IMR-90 (cell line): ENCODE data around the gene HOMER3. TPM values are rescaled to one million over a fixed set of nuclear protein-coding genes. Genes with fewer than 3 reads are reported as not detected.

ENCODE experiments used
- ATAC-seq: fragments of 200-7000 bp; cut with Tn5 transposase; 2 replicates; pipeline ENCODE4 v1.9.1; 2020; ENCODE audit warnings: low read depth, mild to moderate bottlenecking, moderate library complexity
- BruUV-seq: library from RNA; stranded (reverse); fragments of 400-500 nt; replicated peaks from 2 replicates; lab custom pipeline; 2021; lab: Mats Ljungman, UMichigan
- CTCF ChIA-PET: fragments of 300-600 bp; formaldehyde crosslinking; extraction: SDS; loops from one replicate; lab custom pipeline; 2021; ENCODE audit warnings: antibody characterized with exemption; lab: Yijun Ruan, JAX
- POLR2A ChIA-PET: fragments of 300-600 bp; sonication (Branson Sonifier 250); formaldehyde crosslinking; loops from one replicate; lab custom pipeline; 2022; ENCODE audit warnings: antibody characterized with exemption; ENCODE audit not compliant: unreplicated experiment; lab: Charles Lee
- DNase-seq: peaks from one replicate; pipeline ENCODE4 v3.0.0; 2013
- H2AFZ ChIP-seq: replicated peaks from 2 replicates; pipeline ENCODE3; 2013; ENCODE audit warnings: low read length, mild to moderate bottlenecking; ENCODE audit not compliant: poor library complexity
- H2AK5ac ChIP-seq: 2 replicates; pipeline ENCODE4 v1.6.1; 2013; ENCODE audit warnings: low read depth, low read length, inconsistent platforms
- H2AK9ac ChIP-seq: replicated peaks from 2 replicates; pipeline ENCODE3; 2013; ENCODE audit warnings: mild to moderate bottlenecking, low read depth, low read length, moderate library complexity; ENCODE audit not compliant: poor library complexity
- H2BK120ac ChIP-seq: 2 replicates; pipeline ENCODE4 v1.6.1; 2013; ENCODE audit warnings: low read depth, low read length, inconsistent platforms
- H2BK15ac ChIP-seq: 3 replicates; pipeline ENCODE4 v1.6.1; 2013; ENCODE audit warnings: low read depth, low read length, inconsistent platforms
- H2BK20ac ChIP-seq: 2 replicates; pipeline ENCODE4 v1.6.1; 2013; ENCODE audit warnings: low read depth, mild to moderate bottlenecking, inconsistent platforms, low read length, moderate library complexity
- H2BK5ac ChIP-seq: 2 replicates; pipeline ENCODE4 v1.6.1; 2013; ENCODE audit warnings: mild to moderate bottlenecking, low read depth, low read length, inconsistent platforms; ENCODE audit not compliant: poor library complexity, severe bottlenecking
- H3K14ac ChIP-seq: replicated peaks from 2 replicates; pipeline ENCODE4 v1.6.1; 2013; ENCODE audit warnings: low read depth, low read length, inconsistent platforms
- H3K18ac ChIP-seq: 2 replicates; pipeline ENCODE4 v1.6.1; 2013; ENCODE audit warnings: low read depth, low read length, control low read depth
- H3K23ac ChIP-seq: 2 replicates; pipeline ENCODE4 v1.6.1; 2013; ENCODE audit warnings: low read depth, low read length, inconsistent platforms
- H3K27ac ChIP-seq: 2 replicates; pipeline ENCODE4 v1.5.1; 2013; ENCODE audit warnings: mild to moderate bottlenecking, control low read depth, low read length; ENCODE audit not compliant: insufficient read depth
- H3K27me3 ChIP-seq: 2 replicates; pipeline ENCODE4 v1.6.1; 2013; ENCODE audit warnings: low read length; ENCODE audit not compliant: control insufficient read depth, insufficient read depth
- H3K36me3 ChIP-seq: 2 replicates; pipeline ENCODE4 v1.6.1; 2013; ENCODE audit warnings: low read length, mixed read lengths; ENCODE audit not compliant: control insufficient read depth, insufficient read depth
- H3K4ac ChIP-seq: 2 replicates; pipeline ENCODE4 v1.6.1; 2013; ENCODE audit warnings: low read depth, low read length, inconsistent platforms
- H3K4me1 ChIP-seq: 2 replicates; pipeline ENCODE4 v1.6.1; 2013; ENCODE audit warnings: low read length, mixed read lengths; ENCODE audit not compliant: control insufficient read depth, insufficient read depth
- H3K4me2 ChIP-seq: 2 replicates; pipeline ENCODE4 v1.6.1; 2013; ENCODE audit warnings: low read depth, mild to moderate bottlenecking, control low read depth, low read length, moderate library complexity
- H3K4me3 ChIP-seq: 2 replicates; pipeline ENCODE4 v1.5.1; 2013; ENCODE audit warnings: low read depth, mild to moderate bottlenecking, control low read depth, low read length, moderate library complexity; ENCODE audit not compliant: insufficient read depth
- H3K56ac ChIP-seq: 2 replicates; pipeline ENCODE4 v1.6.1; 2013; ENCODE audit warnings: low read length, inconsistent platforms; ENCODE audit not compliant: insufficient read depth; ENCODE audit errors: extremely low read depth
- H3K79me1 ChIP-seq, 2 experiments: 2 replicates each; pipeline ENCODE4 v1.6.1; 2013; ENCODE audit warnings: low read length in 2 of 2, inconsistent platforms in 1 of 2, low read depth in 1 of 2
- H3K9ac ChIP-seq: 2 replicates; pipeline ENCODE4 v1.6.1; 2013; ENCODE audit warnings: low read depth, low read length, control low read depth
- H3K9me1 ChIP-seq: 2 replicates; pipeline ENCODE4 v1.6.1; 2013; ENCODE audit warnings: low read length, inconsistent platforms; ENCODE audit not compliant: insufficient read depth
- H3K9me3 ChIP-seq: 2 replicates; pipeline ENCODE4 v1.6.1; 2013; ENCODE audit warnings: low read length; ENCODE audit not compliant: control insufficient read depth, insufficient read depth
- H4K20me1 ChIP-seq: 2 replicates; pipeline ENCODE4 v1.6.1; 2013; ENCODE audit warnings: low read length, inconsistent platforms; ENCODE audit not compliant: insufficient read depth
- H4K5ac ChIP-seq: 2 replicates; pipeline ENCODE4 v1.6.1; 2013; ENCODE audit warnings: mild to moderate bottlenecking, low read depth, low read length, control low read depth
- H4K8ac ChIP-seq, 2 experiments: 2 replicates each; pipeline ENCODE4 v1.6.1; 2013; ENCODE audit warnings: low read depth in 2 of 2, low read length in 2 of 2, control low read depth in 1 of 2, inconsistent platforms in 1 of 2
- H4K91ac ChIP-seq: 2 replicates; pipeline ENCODE4 v1.6.1; 2013; ENCODE audit warnings: low read depth, low read length, inconsistent platforms; ENCODE audit not compliant: insufficient read depth
- CEBPB ChIP-seq: IDR thresholded peaks from 2 replicates; pipeline ENCODE4 v1.6.1; 2012; ENCODE audit warnings: low read depth, low read length, improper control_type of control experiment
- MAZ ChIP-seq: IDR thresholded peaks from 2 replicates; pipeline ENCODE4 v1.6.1; 2012; ENCODE audit warnings: low read depth, mild to moderate bottlenecking, low read length, improper control_type of control experiment, moderate library complexity, borderline replicate concordance
- RAD21 ChIP-seq: IDR thresholded peaks from 2 replicates; pipeline ENCODE4 v1.6.1; 2012; ENCODE audit warnings: low read length, improper control_type of control experiment
- WGBS, 2 experiments: methylation state at CpG; one replicate each; pipeline versions ENCODE4 v1.1.5 to v1.1.7; 2013; ENCODE audit warnings: missing lambda C conversion rate in 2 of 2; ENCODE audit not compliant: insufficient read length in 1 of 2; ENCODE audit errors: extremely low coverage in 2 of 2; 5-methylcytosine and 5-hydroxymethylcytosine counted together
- dilution Hi-C: fragments of 300-500 bp; cut with HindIII; formaldehyde crosslinking; loops from one replicate; pipeline ENCODE4 v1.14.3; 2018; ENCODE audit warnings: low sequenced_read_pairs; ENCODE audit not compliant: unreplicated experiment
- in situ Hi-C: fragments of 300-500 bp; cut with MboI; formaldehyde crosslinking; loops from 3 replicates; pipeline ENCODE4 v1.14.3; 2019; ENCODE audit warnings: low sequenced_read_pairs, inconsistent platforms, mixed read lengths
- intact Hi-C: fragments of 100-400 bp; cut with micrococcal nuclease; formaldehyde crosslinking; loops from 2 replicates; pipeline ENCODE4 v1.10.0; 2022
- polyA plus RNA-seq, 3 experiments: library from polyadenylated mRNA; depleted of rRNA; stranded (reverse); fragments of >200 nt; gene quantifications; 2 replicates each; pipeline ENCODE4 v1.2.3, GENCODE V29; 2012; ENCODE audit warnings: low replicate concordance in 1 of 3
- total RNA-seq: library from RNA; depleted of rRNA; stranded (reverse); fragments of >200 nt; gene quantifications from 2 replicates; pipeline ENCODE4 v1.2.3, GENCODE V29; 2012
- TF ChIP-seq, protein P1 (sequence below): fragments of 150-350 bp; IDR thresholded peaks from 2 replicates; pipeline ENCODE4 v1.6.1; 2017; ENCODE audit warnings: mild to moderate bottlenecking, antibody characterized with exemption, low read length, low read depth

Gene HOMER3
- total and polyA plus RNA-seq, 2 of the 4 experiments (the other 2 are of a cell fraction): 53.4 to 77.0 TPM

DNA sequence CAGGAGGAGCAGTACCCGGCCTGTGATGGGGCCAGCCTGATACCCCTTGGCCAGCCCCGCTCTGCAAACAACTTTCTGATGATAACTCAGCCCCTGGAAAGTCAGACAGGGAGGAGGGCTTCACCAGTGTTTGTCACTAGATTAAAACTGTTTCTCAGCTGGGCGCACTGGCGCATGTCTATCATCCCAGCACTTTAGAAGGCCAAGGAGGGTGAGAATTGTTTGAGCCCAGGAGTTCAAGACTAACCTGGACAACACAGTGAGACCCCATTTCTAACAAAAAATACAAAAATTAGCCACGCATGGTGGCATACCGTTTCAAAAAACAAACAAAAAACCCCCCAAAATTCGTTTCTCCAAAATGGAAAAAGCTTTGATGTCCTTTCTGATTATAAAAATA, 39.5 kb downstream of the HOMER3 start:
- H4K5ac ChIP-seq: no peak overlapping the region
- no peak overlapping the region for H3K27ac ChIP-seq
- CTCF ChIA-PET: no interaction called here
- TF ChIP-seq MAZ: no peak
- no peak for TF ChIP-seq CEBPB
- TF ChIP-seq RAD21: no peak
- TF ChIP-seq, protein P1, sequence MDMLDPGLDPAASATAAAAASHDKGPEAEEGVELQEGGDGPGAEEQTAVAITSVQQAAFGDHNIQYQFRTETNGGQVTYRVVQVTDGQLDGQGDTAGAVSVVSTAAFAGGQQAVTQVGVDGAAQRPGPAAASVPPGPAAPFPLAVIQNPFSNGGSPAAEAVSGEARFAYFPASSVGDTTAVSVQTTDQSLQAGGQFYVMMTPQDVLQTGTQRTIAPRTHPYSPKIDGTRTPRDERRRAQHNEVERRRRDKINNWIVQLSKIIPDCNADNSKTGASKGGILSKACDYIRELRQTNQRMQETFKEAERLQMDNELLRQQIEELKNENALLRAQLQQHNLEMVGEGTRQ: no peak
- no peaks in the 10 kb centered on the region for H3K9me1 ChIP-seq
- no peak overlapping the region for H4K91ac ChIP-seq
- peaks cover 29% of the 10 kb centered on the region for H4K20me1 ChIP-seq
- H3K36me3 ChIP-seq: peaks cover 56% of the 10 kb centered on the region
- H3K56ac ChIP-seq: no peak overlapping the region
- H3K4me2 ChIP-seq: no peak overlapping the region
- ATAC-seq (no peak), DNase-seq (no peak)
- no peak overlapping the region for H2BK120ac ChIP-seq
- H3K18ac ChIP-seq: no peak overlapping the region
- no peak overlapping the region for H2BK5ac ChIP-seq
- in situ Hi-C loops: no loop called here
- no peak overlapping the region for H2BK15ac ChIP-seq
- POLR2A ChIA-PET: no interaction called here
- H3K9me3 ChIP-seq: no peaks in the 10 kb centered on the region
- no peak overlapping the region for H3K9ac ChIP-seq
- peaks cover 0 to 3% of the 10 kb centered on the region in 2 experiments; a peak in 1 of 4 replicates for H3K79me1 ChIP-seq
- no peak overlapping the region for H3K14ac ChIP-seq
- H3K23ac ChIP-seq: no peak overlapping the region
- no peak overlapping the region for H3K4me3 ChIP-seq
- H3K27me3 ChIP-seq: no peaks in the 10 kb centered on the region; the same call in 1 of the 2 replicates
- no peak overlapping the region for H2AK9ac ChIP-seq
- H4K8ac ChIP-seq: no peak overlapping the region
- no TSS peak for BruUV-seq
- dilution Hi-C loops: no loop called here
- H2AFZ ChIP-seq: no peak overlapping the region
- WGBS, 2 experiments: no CpG with 5 or more reads among the region's 7 CpGs
- peaks cover under 1% of the 10 kb centered on the region; the same call in 1 of the 2 replicates for H3K4me1 ChIP-seq
- intact Hi-C loops: no loop called here
- no peak overlapping the region for H3K4ac ChIP-seq
- no peak overlapping the region for H2AK5ac ChIP-seq
- H2BK20ac ChIP-seq: no peak overlapping the region
